HG03066 (cell line): ENCODE measurements around the gene NR2E1.

Experiments
- ATAC-seq: cut with Tn5 transposase; IDR thresholded peaks from one replicate; pipeline ENCODE4 v1.9.1; 2021; ENCODE audit warnings: low read depth; ENCODE audit not compliant: unreplicated experiment

NR2E1 gene

DNA sequence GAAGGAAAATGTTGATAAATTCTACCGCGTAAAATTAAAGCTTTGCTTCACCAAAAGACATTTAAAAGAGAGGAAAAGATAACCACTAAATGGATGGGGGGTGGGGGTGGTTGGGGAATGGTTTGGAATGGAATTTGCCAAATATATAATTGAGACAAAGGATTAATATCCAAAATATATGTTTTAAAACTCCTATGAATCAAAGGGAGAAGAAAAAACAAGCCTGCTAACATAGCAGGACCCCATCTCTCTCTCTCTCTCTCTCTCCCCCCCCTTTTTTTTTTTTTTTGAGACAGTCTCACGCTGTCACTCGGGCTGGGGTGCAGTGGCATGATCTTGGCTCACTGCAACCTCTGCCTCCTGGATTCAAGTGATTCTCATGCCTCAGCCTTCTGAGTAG is 13.4 kb upstream of the NR2E1 start:
- no peak for ATAC-seq

- ATAC-seq, result no peak
These were observed 9.5 kb upstream of the NR2E1 start for GRCh38 chr6:108156180-108156937.

GRCh38 chr6:108156938-108157233 is 8.9 kb upstream of the NR2E1 start:
- ATAC-seq, result no peak

DNA sequence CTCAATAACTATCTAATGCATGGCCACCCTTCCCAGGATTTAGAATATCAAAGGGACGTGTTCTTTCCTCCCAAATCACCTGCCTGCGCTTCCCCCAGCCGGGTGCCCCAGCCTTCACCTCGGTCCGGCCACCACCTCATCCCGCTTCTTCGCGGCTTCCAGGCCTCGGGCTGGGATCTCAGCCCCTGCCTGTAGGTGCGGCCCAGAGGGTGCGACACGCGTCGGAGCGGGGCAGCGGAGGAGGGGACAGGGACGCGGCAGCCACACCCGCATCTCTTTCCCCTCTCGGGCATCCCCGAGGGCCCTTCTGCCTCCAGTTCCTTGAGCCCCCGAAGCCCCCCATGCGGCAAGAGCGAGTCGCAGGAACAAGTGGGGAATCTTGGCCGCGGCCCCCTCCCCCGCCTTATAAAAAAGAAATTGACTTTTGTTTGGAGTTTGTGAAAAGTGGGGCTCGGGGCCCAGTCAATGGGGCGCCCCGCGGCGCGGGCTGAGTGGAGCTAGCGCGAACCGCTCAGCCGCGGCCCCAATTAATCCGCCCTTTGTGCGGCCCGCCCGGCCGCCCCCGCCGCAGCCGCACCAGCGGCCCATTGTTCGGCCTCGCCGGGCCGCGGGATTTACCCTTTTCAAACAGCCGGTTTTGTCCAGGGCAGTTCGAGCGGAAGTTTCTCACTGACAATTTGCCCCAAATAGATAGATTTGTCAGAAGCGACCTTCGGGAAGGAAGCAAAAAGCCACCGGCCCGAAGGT is 8.4 kb upstream of the NR2E1 start:
- ATAC-seq, result no peak

DNA sequence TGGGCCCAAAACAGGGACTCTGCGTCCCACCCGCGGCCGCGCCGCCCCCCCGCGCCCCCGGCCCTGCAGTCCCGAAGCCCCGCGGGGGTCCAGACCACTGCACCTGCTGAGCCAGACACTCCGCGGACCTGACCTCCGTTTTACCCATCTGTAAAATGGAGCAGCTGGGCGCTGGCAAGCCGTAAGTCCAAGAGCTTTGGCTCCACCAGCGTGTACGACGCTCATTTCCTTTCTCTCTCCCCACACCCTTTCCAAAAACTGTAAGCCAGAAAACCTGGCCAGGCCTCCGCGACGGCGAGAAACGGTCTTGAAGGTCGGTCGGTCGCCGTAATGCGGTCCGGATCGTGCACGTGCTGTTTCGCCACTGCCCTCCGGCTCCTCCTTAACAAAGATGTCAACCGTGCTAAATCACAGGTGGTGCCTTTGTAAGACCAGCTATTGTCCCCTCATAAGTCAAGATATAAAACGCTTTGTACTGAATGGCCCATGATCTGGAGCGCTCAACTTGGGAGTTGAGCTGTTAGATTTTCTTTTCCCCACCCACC is 7.8 kb upstream of the NR2E1 start:
- no peak for ATAC-seq

- ATAC-seq, result no peak
These were observed 5.8 kb upstream of the NR2E1 start for GRCh38 chr6:108159981-108160380.

DNA sequence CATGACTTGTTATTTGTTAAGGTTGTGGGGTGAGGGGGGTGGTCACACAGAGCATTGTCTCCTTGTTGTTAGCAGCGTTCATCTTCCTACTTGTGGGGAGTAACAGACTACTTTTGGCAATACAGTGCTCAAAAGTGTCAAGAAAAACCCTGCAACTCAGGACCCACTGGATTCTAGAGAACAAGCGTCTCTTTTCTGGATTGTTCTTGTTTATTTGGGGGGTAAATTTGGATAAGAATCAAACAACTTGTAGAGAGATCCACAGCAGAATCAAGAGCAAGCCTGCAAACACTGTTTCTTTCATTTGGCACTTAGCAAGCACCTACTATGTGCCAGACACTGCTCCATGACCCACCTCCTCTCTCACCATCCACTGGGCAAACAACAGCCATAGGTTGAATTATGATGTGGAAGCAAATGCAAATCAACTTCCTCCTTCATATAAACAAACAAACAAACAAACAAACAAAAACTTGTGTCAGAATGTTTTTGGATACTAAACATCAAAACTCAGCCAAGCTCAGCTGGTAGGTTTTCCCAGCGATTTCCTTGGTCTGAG is 4.0 kb upstream of the NR2E1 start:
- ATAC-seq, result no peak

DNA sequence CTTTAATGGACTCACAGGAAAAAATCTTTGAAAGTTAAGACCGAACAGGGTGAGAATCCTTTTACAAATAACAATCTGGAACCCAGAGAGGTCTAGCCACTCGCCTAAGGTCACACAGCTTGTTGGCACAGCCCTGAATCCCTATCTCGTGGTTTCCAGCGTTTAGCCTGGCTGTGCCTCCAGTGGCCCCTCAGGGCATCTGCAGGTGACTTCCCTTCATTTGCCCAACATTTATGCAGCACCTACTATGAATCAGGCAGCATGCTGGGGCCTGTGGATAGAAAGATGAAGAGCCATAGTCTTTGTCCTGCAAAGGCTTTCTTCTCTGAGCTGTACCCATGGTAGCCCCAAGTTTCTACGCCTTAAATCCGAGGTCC is 2.6 kb upstream of the NR2E1 start:
- no peak for ATAC-seq

DNA sequence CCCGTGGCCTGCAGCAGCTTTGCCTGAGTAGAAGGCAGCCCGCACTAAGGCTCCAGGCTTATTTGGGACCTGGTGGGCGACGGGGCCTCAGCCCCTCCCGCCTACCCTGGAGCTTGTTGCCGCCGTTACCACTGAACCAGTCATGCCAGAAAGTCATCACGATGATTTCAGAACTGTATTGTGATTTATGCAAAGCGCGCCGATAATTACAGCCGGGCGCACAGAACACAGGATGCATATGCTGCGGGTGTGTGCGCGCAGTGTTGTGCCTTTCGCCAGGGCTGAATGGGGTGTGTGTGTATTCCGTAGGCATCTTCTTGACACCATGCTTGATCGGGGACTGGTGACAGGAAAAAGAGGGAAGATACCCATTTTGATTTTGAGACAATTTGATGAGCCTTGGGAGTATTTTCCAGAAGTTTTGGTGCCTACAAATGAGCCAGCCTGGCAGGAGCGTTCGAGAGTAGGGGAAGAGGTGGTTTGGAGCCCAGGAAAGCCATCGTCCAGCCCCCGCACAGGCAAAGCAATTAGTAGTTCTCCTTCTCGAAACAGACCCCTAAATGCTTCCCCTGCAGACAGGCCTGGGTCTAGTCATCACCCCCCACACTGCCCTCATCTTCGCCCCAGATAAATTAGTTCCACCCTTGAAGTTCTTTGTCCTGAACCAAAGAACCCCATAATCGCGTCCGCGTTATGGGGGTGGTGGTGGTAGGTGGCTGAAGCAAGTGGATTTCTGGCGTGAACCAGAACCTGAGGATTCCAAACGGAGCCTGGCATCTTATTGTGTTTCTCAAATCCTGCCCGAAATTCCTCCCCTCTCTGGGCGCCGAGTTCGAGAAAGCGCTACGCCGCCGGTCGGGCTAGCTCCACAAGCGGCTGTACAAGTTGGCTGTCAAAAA is 1.9 kb upstream of the NR2E1 start:
- ATAC-seq, result no peak

GRCh38 chr6:108164543-108164814 is 1.3 kb upstream of the NR2E1 start:
- no peak for ATAC-seq

GRCh38 chr6:108164815-108165706 is 761 bp upstream of the NR2E1 start:
- ATAC-seq, result no peak

DNA sequence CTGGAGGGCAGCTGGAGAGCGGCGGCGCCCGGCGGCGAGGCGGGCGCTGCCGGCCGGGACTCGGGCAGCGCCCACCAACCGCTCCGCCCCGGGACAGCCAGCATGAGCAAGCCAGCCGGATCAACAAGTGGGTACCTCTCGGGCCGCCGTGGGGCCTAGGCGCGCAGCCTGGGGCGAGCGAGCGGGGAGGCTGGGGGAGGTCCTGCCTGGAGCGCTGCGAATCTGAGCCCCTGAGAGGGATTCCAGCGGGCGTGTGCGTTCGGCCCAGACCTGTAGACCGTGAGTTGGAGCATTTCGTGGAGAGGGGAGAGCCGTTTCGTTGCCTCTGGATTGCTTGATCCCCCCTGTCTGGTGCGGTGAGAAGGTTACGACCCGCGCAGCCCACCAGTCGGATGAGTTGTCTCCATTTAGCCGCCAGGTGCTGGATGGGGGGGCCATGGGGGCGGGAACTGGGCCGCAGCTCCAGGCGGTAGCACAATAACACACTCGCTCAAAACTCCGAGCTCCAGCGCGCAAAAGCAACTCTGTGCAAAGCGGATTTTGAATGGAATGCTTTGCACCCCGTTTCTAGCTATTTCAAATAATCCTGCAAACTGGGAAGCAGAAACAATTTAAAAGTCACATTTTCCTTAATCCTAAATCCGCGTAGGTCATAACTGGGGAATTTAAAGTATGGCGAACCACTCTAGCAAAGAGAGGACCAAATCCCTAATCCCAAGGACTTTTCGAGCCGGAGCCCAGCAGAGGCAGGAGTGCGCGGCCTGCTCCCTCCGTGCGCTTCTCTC is 1.0 kb downstream of the NR2E1 start:
- ATAC-seq, result no peak

- no peak for ATAC-seq
These were observed 1.7 kb downstream of the NR2E1 start for GRCh38 chr6:108167449-108168089.

DNA sequence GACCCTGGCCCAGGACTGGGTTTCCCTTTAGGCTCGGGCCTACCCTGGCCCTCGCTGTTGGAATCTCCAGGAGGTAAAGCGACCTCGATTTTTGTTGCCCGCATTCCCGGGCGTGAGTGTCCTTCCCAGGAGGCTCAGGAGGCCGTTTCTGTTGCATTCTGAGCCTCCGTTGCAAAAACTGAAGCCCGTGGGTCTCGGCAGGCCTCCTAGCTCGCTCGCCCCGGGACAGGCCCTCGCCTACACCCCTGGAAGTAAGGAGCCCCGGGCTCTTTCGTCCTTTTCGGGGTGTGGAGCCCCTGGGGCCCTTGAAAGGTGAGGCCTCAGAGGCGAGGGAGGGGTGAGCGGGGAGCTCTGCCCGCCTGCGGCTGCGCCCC is 2.3 kb downstream of the NR2E1 start:
- ATAC-seq, result no peak

- no peak for ATAC-seq
These were observed 3.0 kb downstream of the NR2E1 start for GRCh38 chr6:108168501-108169463.

GRCh38 chr6:108169464-108170331 is 3.9 kb downstream of the NR2E1 start:
- ATAC-seq, result no peak
